Epithelial cell of prostate (primary cell): ENCODE data around the gene SRP14.
"Not testable (repeated sequence)": the region's sequence is repeated elsewhere in the genome, so short reads cannot be mapped to it uniquely, and the experiment has no call there.

Experiments
- DNase-seq: peaks from one replicate; pipeline ENCODE4 v3.0.0-alpha.2; 2011; ENCODE audit warnings: low read depth, low spot score
- H3K27ac ChIP-seq: fragments of 450-650 bp; 2 replicates; pipeline ENCODE4 v1.5.1; 2017; ENCODE audit warnings: mild to moderate bottlenecking

Gene SRP14

GRCh38 chr15:39996228-39996627 is 42.8 kb downstream of the SRP14 start:
- not testable (repeated sequence) for DNase-seq

DNA sequence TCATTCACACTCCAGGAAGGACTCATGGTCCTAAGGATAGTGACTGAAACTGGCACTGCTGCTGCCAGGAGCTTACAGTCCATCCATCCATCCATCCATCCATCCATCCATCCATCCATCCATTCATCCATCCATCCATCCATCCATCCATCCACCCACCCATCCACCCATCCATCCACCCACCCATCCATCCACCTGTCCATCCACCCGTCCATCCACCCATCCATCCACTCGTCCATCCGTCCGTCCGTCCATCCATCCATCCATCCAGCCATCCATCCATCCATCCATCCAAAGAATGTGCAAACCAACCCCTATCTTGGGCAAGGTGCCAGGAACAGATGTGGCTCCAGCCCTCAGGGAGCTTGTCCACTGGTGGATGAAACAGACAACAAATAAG is 46.0 kb downstream of the SRP14 start:
- not testable (repeated sequence) for DNase-seq, H3K27ac ChIP-seq

More at GRCh38 chr15:39996228-39996627, 42.8 kb downstream of the SRP14 start:
- H3K27ac ChIP-seq = peak overlapping the region; percentile 2

DNA sequence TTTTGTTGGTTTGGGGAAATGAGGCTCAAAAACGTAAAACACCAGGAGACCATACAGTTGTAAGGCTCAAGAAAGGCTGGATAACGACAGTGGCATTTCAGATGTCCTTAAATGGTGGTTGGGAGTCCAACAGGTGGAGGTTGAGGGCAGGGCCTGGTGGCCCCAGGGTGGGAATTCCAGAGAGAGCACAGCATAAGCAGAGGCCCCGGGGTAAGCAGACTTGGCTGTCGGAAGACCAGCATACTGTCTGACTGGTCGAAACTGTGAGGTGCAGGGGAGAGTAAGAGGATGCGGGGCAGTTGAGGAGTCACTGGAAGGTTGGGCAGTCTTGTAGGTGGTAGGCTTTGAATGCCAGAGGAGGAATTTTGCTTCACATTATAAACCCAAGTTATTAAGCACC is 48.3 kb downstream of the SRP14 start:
- DNase-seq = no peak
- no peak overlapping the region for H3K27ac ChIP-seq

- H3K27ac ChIP-seq = no peak overlapping the region
- no peak for DNase-seq
Measured at GRCh38 chr15:39987821-39988220, 51.2 kb downstream of the SRP14 start.
